Putamen (tissue), 1 donor: ENCODE data around the gene MRC2.
A peak's percentile ranks its signal among the peaks of the same experiment; 100 is the strongest.
"Not testable (repeated sequence)": the region's sequence is repeated elsewhere in the genome, so short reads cannot be mapped to it uniquely, and the experiment has no call there.

ENCODE experiments used
- DNase-seq: peaks from one replicate; pipeline ENCODE4 v3.0.0-alpha.2; 2016; ENCODE audit warnings: low spot score

The MRC2 gene

GRCh38 chr17:62679866-62680377 is 52.5 kb downstream of the MRC2 start:
- no peak for DNase-seq

- DNase-seq, result peak; percentile 27
Measured at GRCh38 chr17:62680541-62681052, 53.1 kb downstream of the MRC2 start.

DNA sequence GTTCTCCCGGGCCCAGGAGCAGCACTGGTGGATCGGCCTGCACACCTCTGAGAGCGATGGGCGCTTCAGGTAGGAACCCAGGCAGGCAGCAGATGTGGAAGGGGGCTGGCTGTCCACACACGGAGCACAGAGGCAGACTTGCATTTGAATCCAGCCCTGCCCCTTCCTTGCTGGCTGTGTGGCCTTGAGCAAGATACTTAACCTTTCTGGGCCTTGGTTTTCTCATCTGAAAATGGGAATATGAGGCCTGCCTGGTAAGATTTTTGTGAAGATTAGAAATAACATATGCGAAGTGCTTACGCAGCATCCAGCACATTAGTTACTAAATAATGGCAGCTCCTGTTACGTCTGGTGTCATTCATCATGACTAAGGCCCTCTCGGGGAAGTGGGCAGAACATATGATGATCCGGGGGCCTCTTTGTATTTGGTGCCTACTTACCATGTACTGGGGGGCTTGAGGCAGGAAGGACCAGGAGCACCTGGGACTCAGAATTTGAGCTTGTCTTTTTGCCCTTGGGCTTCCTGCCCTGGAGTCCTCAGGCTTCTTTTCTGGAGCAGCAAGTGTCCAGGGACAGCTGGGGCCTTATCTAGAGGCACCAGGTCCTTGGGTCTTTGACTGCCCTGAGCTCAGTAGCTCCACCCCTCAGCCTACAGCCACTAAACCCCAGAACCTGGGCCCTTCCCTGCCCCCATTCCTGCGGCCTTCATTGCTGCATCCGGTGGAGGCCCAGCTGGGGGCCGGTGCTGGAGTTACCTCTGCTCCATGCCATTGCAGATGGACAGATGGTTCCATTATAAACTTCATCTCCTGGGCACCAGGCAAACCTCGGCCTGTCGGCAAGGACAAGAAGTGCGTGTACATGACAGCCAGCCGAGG is 53.8 kb downstream of the MRC2 start:
- no peak for DNase-seq

GRCh38 chr17:62681939-62682381 is 54.5 kb downstream of the MRC2 start:
- peak; percentile 32 for DNase-seq

DNA sequence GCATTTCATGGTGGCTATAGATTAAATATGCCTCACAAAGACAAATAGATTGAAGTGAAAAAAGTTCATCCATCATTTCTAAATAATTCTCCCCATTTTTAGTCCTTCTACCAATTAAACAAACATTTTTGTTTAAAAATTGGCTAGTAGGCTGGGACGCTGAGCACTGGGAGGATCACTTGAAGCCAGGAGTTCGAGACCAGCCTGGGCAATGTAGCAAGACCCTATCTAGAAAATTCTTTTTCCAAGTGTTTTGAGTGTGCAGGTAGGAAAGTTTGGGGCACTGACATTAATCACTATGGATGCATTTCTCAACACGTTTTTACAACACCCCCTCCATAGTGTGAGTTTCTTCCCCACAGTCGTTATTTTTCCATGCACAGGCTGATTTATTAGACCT is 56.7 kb downstream of the MRC2 start:
- no peak for DNase-seq

DNA sequence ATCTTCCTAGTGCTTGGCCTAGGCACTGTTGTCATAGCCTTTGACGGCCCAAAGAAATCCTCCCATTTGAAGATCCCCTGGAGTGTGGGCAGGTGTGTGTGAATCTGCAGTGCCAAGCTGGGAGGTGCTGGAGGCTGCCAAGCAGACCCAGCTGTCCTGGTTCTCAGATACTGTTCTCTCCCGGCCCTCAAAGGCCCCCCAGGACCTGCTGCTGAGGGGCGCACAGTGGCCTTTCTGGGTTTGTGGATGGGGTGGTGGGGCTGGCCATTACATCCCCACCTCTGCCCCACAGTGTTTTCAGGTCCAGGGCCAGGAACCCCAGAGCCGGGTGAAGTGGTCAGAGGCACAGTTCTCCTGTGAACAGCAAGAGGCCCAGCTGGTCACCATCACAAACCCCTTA is 60.5 kb downstream of the MRC2 start:
- no peak for DNase-seq

GRCh38 chr17:62688398-62689160 is 61.1 kb downstream of the MRC2 start:
- no peak for DNase-seq

DNA sequence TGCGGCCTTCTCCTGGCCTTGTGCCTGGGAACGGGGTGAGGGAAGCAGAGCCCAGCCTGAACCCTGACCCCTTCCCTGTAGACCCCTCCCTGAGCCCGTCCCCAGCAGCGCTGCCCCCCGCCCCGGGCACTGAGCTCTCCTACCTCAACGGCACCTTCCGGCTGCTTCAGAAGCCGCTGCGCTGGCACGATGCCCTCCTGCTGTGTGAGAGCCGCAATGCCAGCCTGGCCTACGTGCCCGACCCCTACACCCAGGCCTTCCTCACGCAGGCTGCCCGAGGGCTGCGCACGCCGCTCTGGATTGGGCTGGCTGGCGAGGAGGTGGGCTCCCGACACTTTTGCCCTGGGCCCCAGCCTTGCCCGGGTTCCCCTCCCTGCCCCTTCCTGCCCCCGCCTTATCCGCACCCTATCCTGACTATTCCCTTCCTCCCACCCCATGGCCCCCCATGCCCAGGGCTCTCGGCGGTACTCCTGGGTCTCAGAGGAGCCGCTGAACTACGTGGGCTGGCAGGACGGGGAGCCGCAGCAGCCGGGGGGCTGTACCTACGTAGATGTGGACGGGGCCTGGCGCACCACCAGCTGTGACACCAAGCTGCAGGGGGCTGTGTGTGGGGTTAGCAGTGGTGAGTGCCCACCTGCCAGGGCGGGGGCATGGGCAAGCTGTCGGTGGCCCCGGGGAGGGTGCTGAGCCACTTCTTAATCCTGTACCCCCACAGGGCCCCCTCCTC is 62.1 kb downstream of the MRC2 start:
- no peak for DNase-seq

- DNase-seq, result no peak
Measured at GRCh38 chr17:62690168-62690897, 62.9 kb downstream of the MRC2 start.

- DNase-seq, result not testable (repeated sequence)
Measured at GRCh38 chr17:62691589-62691915, 64.1 kb downstream of the MRC2 start.

- no peak for DNase-seq
Measured at GRCh38 chr17:62692159-62692651, 64.7 kb downstream of the MRC2 start.

DNA sequence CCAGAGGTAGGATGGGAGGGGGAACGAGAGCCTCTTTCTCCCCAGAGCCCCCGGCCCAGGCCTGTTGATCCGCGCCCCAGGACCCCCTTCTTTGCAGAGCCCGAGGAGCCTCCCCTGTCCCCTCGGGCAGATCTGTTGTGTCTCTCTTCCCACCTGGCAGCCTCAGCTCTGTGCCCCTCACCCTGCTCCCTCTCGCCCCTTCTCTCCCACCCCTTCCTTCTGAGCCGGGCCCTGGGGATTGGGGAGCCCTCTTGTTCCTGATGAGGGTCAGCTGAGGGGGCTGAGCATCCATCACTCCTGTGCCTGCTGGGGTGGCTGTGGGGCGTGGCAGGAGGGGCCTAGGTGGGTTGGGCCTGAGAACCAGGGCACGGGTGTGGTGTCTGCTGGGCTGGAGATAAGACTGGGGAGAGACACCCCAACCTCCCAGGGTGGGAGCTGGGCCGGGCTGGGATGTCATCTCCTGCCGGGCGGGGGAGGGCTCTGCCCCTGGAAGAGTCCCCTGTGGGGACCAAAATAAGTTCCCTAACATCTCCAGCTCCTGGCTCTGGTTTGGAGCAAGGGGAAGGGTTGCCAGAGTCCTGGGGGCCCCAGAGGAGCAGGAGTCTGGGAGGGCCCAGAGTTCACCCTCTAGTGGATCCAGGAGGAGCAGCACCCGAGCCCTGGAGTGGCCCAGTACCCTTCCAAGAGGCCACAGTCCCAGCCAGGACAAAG is 65.4 kb downstream of the MRC2 start:
- DNase-seq, result no peak

DNA sequence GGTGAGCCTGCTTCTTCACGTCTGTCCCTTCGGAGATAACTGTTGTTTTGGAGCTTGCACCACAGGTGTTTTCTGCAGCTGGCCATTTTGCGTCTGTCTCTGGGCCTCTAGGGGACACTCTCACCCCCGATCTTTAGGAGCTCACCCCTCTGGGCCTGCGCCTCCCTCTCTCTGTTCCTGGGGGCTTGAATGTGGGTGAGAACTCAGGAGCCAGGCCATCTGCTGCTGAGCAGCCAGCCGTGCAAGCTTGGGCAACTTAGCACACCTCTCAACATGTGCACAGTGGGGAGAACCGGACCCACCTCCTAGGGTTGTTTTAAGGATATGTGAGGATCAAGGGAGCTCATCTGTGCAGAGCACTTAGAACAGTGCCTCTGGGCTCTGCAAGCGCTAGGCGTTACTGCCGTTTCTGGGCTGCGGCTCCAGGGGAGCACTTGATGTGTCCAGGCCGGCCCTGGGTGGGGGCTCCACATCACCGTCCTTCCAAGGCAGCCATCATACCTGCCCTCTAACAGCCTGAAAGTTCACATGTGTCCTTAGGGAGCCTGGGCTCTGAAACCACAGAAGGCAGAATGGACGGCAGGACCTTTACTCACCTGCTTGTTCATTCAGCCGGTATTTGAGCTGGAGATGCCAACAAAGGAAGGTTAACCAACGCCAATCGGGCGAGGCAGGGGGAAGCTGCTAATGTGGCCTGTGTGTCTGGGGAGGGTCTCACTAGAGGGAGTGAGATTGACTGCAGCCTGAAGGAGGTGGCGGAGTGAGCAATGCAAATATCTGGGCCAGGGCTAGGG is 66.3 kb downstream of the MRC2 start:
- DNase-seq, result no peak

DNA sequence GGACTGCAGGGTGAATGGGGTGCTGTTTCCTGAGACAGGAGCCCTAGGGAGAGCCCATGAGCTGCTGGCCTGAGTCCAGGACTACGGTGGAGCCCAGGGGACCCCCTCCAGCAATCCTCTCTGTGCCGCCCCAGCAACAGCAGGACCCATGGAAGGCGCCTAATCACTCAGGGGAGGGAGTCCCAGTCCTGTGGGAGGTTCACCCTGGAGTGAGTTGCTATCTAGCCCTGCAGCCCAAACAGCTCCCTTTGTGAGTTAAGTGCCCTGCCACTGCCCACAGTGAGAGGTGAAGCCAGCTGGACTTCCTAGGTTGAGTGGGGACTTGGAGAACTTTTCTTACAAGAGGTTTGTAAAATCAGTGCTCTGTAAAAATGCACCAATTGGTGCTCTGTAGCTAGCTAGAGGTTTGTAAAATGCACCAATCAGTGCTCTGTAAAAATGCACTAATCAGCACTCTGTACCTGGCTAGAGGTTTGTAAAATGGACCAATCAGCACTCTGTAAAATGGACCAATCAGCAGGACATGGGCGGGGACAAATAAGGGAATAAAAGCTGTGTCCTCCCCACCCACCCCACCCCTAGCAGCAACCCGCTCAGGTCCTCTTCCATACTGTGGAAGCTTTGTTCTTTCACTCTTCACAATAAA is 67.7 kb downstream of the MRC2 start:
- DNase-seq, result not testable (repeated sequence)

DNA sequence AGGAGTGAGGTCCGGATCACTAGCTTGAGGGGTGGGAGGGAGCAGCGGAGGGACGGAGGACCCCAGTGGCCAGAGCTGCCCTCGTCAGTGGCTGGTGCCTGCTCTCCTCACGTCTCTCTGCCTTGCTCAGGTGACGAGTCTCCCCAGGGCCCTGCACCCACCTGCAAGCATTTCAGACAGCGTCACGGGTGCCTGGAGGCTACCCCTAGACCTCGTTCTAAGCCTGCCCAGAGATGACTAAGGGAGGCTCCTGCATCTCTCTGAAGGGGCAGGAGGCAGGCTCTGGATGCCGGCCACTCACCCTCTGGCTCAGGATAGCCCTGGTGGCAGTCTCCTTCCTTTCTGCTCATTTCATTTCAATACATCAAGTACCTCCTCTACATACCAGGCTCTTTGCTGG is 68.8 kb downstream of the MRC2 start:
- no peak for DNase-seq

GRCh38 chr17:62696726-62697490 is 69.4 kb downstream of the MRC2 start:
- DNase-seq, result no peak

DNA sequence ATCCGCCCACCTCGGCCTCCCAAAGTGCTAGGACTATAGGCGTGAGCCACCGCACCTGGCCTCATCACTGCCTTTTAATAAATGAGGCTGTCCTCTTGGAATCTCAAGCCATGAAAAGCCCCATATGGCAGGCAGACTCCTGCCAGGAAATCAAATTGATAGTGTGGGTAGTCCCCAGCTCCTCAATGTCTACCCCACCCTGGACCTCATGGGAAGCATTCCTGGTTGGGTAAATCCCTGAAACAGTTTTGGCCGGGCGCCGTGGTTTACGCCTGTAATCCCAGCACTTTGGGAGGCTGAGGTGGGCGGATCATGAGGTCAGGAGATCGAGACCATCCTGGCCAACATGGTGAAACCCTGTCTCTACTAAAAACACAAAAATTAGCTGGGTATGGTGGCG is 71.0 kb downstream of the MRC2 start:
- DNase-seq, result not testable (repeated sequence)

- no peak for DNase-seq
Measured at GRCh38 chr17:62700964-62701705, 73.7 kb downstream of the MRC2 start.
